ENCODE results near the gene GFER. TPM values are rescaled to one million over a fixed set of nuclear protein-coding genes. Genes with fewer than 3 reads are reported as not detected.

GFER gene
- total and polyA plus RNA-seq, 4 donors, result 7.4 to 28.4 (median 15.1) TPM

- TF ChIP-seq ZBTB33 (IDR thresholded peaks at IDR 0.05), result no peak
These were observed 9.7 kb downstream of the GFER start (continued) for GRCh38 chr16:1993731-1994131.

GRCh38 chr16:1997494-1998359 is 13.7 kb downstream of the GFER start:
- TF ChIP-seq HNF4A (conservative IDR thresholded peaks at IDR 0.05) (no peak), NR2F2 (IDR thresholded peaks at IDR 0.05) (no peak), RAD21 (IDR thresholded peaks at IDR 0.05) (no peak)
- peaks cover 0 to 6% (median 1%) of the 10 kb centered on the region in 4 donors for H3K4me1 ChIP-seq (ENCODE audit: control insufficient read depth in 4 of 4, insufficient read depth in 4 of 4, low read length in 3 of 4)
- H3K9ac ChIP-seq (ENCODE audit: low read depth in 1 of 2, low read length in 2 of 2), result no peak overlapping the region
- WGBS, result 89% methylated on average over 26 of the region's 26 CpGs
- no peaks in the 10 kb centered on the region for H3K27me3 ChIP-seq (ENCODE audit: control insufficient read depth in 4 of 4, insufficient read depth in 4 of 4, low read length in 3 of 4)
- H3K36me3 ChIP-seq (ENCODE audit: control insufficient read depth in 4 of 4, insufficient read depth in 3 of 4, low read depth in 1 of 4, low read length in 3 of 4), result peaks cover 24 to 60% (median 28%) of the 10 kb centered on the region in 4 donors
- DNase-seq (ENCODE audit: low spot score), result no peak
- no peak overlapping the region for H3K4me3 ChIP-seq (ENCODE audit: low read depth in 1 of 3, low read length in 3 of 3)
- no peaks in the 10 kb centered on the region for H3K9me3 ChIP-seq (ENCODE audit: control insufficient read depth in 4 of 4, low read length in 3 of 4)
- H3K27ac ChIP-seq (ENCODE audit: low read depth in 1 of 2, low read length in 2 of 2), result no peak overlapping the region

GRCh38 chr16:1998360-1998835 is 14.4 kb downstream of the GFER start:
- H3K36me3 ChIP-seq (ENCODE audit: control insufficient read depth in 4 of 4, insufficient read depth in 3 of 4, low read depth in 1 of 4, low read length in 3 of 4), result peaks cover 24 to 66% (median 28%) of the 10 kb centered on the region in 4 donors
- no peaks in the 10 kb centered on the region for H3K27me3 ChIP-seq (ENCODE audit: control insufficient read depth in 4 of 4, insufficient read depth in 4 of 4, low read length in 3 of 4)
- no peak overlapping the region for H3K9ac ChIP-seq (ENCODE audit: low read depth in 1 of 2, low read length in 2 of 2)
- H3K4me3 ChIP-seq (ENCODE audit: low read depth in 1 of 3, low read length in 3 of 3), result no peak overlapping the region
- peaks cover 0 to 6% (median 1%) of the 10 kb centered on the region in 4 donors for H3K4me1 ChIP-seq (ENCODE audit: control insufficient read depth in 4 of 4, insufficient read depth in 4 of 4, low read length in 3 of 4)
- no peak overlapping the region for H3K27ac ChIP-seq (ENCODE audit: low read depth in 1 of 2, low read length in 2 of 2)
- WGBS, result 95% methylated on average over 27 of the region's 27 CpGs
- no peaks in the 10 kb centered on the region for H3K9me3 ChIP-seq (ENCODE audit: control insufficient read depth in 4 of 4, low read length in 3 of 4)
- DNase-seq (ENCODE audit: low spot score), result no peak
- TF ChIP-seq RAD21 (IDR thresholded peaks at IDR 0.05) (no peak), ATF3 (IDR thresholded peaks at IDR 0.05) (no peak), REST (IDR thresholded peaks at IDR 0.05) (no peak), YY1 (IDR thresholded peaks at IDR 0.05) (no peak), TAF1 (conservative IDR thresholded peaks at IDR 0.05) (no peak), FOXA1 (IDR thresholded peaks at IDR 0.05) (no peak), NR2F2 (IDR thresholded peaks at IDR 0.05) (no peak), RXRA (IDR thresholded peaks at IDR 0.05) (no peak), EGR1 (IDR thresholded peaks at IDR 0.05; ENCODE audit: low read depth in 2 of 2) (no peak), MAX (IDR thresholded peaks at IDR 0.05) (no peak)
